Stimulated activated CD8-positive, alpha-beta memory T cell treated with anti-CD3 and anti-CD28 coated beads, Interleukin-15, amount 100 ng/mL, for 4 hours (primary cell): ENCODE results near the gene EGFLAM.

Experiments
- DNase-seq, 2 donors: peaks; one replicate each; pipeline ENCODE4 v3.0.0-alpha.2; 2020; ENCODE audit warnings: low read depth in 2 of 2

The EGFLAM gene

GRCh38 chr5:38265546-38266179, 7.3 kb downstream of the EGFLAM start:
- no peak for DNase-seq

- no peak for DNase-seq
These were observed 9.0 kb downstream of the EGFLAM start for GRCh38 chr5:38267372-38267771.

GRCh38 chr5:38273626-38274025, 15.3 kb downstream of the EGFLAM start:
- no peak for DNase-seq

- DNase-seq: no peak
These were observed 16.0 kb downstream of the EGFLAM start for GRCh38 chr5:38274370-38274769.

GRCh38 chr5:38284384-38284783, 26.0 kb downstream of the EGFLAM start:
- no peak for DNase-seq

GRCh38 chr5:38285226-38285625, 26.9 kb downstream of the EGFLAM start:
- no peak for DNase-seq

GRCh38 chr5:38286002-38286401, 27.6 kb downstream of the EGFLAM start:
- DNase-seq: no peak

- no peak for DNase-seq
These were observed 28.8 kb downstream of the EGFLAM start for GRCh38 chr5:38287124-38287523.

GRCh38 chr5:38289457-38289856, 31.1 kb downstream of the EGFLAM start:
- no peak for DNase-seq

- no peak for DNase-seq
These were observed 31.8 kb downstream of the EGFLAM start for GRCh38 chr5:38290028-38290653.

GRCh38 chr5:38291355-38291754, 33.0 kb downstream of the EGFLAM start:
- no peak for DNase-seq

- DNase-seq: no peak
These were observed 33.9 kb downstream of the EGFLAM start for GRCh38 chr5:38292228-38292627.

GRCh38 chr5:38295751-38296150, 37.4 kb downstream of the EGFLAM start:
- no peak for DNase-seq

GRCh38 chr5:38297830-38298608, 39.7 kb downstream of the EGFLAM start:
- no peak for DNase-seq

- no peak for DNase-seq
These were observed 41.2 kb downstream of the EGFLAM start for GRCh38 chr5:38299585-38299984.

GRCh38 chr5:38305148-38305547, 46.8 kb downstream of the EGFLAM start:
- no peak for DNase-seq

GRCh38 chr5:38307845-38308244, 49.5 kb downstream of the EGFLAM start:
- no peak for DNase-seq

GRCh38 chr5:38316544-38317224, 58.3 kb downstream of the EGFLAM start:
- DNase-seq: no peak

- no peak for DNase-seq
These were observed 59.5 kb downstream of the EGFLAM start for GRCh38 chr5:38317868-38318267.

- no peak for DNase-seq
These were observed 61.1 kb downstream of the EGFLAM start for GRCh38 chr5:38319491-38319890.

GRCh38 chr5:38321978-38322377, 63.6 kb downstream of the EGFLAM start:
- no peak for DNase-seq

GRCh38 chr5:38323645-38324295, 65.4 kb downstream of the EGFLAM start:
- DNase-seq: no peak
